Osteocyte (in vitro differentiated cells): ENCODE measurements around the gene HERC2. TPM values are rescaled to one million over a fixed set of nuclear protein-coding genes. Genes with fewer than 3 reads are reported as not detected.

ENCODE experiments used
- DNase-seq: peaks from one replicate; pipeline ENCODE4 v3.0.0; 2021; ENCODE audit warnings: mixed read lengths; ENCODE audit not compliant: unreplicated experiment; ENCODE audit errors: extremely low spot score
- H3K27ac Mint-ChIP-seq: one replicate; pipeline ENCODE4 v1.8.0; 2021; ENCODE audit warnings: mild to moderate bottlenecking, mixed read lengths; ENCODE audit not compliant: unreplicated experiment
- H3K27me3 Mint-ChIP-seq: one replicate; pipeline ENCODE4 v1.8.0; 2021; ENCODE audit warnings: mixed read lengths; ENCODE audit not compliant: unreplicated experiment
- H3K36me3 Mint-ChIP-seq: one replicate; pipeline ENCODE4 v1.8.0; 2021; ENCODE audit warnings: mixed read lengths; ENCODE audit not compliant: unreplicated experiment
- H3K4me1 Mint-ChIP-seq: one replicate; pipeline ENCODE4 v1.8.0; 2021; ENCODE audit warnings: mixed read lengths; ENCODE audit not compliant: unreplicated experiment
- H3K4me3 Mint-ChIP-seq: one replicate; pipeline ENCODE4 v1.8.0; 2021; ENCODE audit warnings: mild to moderate bottlenecking, moderate library complexity, mixed read lengths; ENCODE audit not compliant: unreplicated experiment
- H3K9me3 Mint-ChIP-seq: one replicate; pipeline ENCODE4 v1.8.0; 2021; ENCODE audit warnings: mixed read lengths; ENCODE audit not compliant: unreplicated experiment
- CTCF ChIP-seq: fragments of 200-600 bp; sonication (generic); IDR thresholded peaks from 2 replicates; pipeline ENCODE4 v1.5.0; 2021; ENCODE audit warnings: antibody characterized with exemption, mild to moderate bottlenecking, moderate library complexity
- total RNA-seq: library from RNA; stranded (reverse); gene quantifications from 2 replicates; pipeline ENCODE4 v1.2.1, GENCODE V29; 2021

The HERC2 gene
- total RNA-seq, 1 donor from 2014 or later: 89.2 TPM

DNA sequence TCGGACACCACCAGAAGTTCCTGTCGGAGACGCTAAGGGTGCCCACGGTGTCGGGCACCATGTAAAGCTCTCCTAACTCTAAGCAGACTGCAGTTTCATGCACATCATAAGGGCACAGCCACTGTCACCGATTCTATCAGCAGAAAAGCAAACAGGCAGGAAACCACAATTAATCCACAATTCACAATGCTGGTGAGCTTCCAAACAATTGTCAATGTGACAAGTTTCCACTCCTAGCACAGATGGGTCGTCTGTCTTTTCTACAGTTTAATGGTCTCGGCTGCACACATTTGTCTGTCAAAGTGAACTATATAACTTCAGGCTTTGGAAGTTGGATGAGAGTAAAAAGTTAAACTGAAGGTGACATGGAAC, 214.1 kb downstream of the HERC2 start:
- Mint-ChIP-seq H3K36me3 (peaks cover 14% of the 10 kb centered on the region), H3K9me3 (no peaks in the 10 kb centered on the region), H3K4me3 (no peak overlapping the region), H3K4me1 (peaks cover 10% of the 10 kb centered on the region), H3K27me3 (no peaks in the 10 kb centered on the region), H3K27ac (no peak overlapping the region)
- no peak for DNase-seq
- no peak for TF ChIP-seq CTCF

- no peaks in the 10 kb centered on the region for H3K9me3 Mint-ChIP-seq
- H3K4me3 Mint-ChIP-seq: peak overlapping the region; percentile 85
- no peak overlapping the region for H3K27ac Mint-ChIP-seq
- TF ChIP-seq CTCF: no peak
- no peaks in the 10 kb centered on the region for H3K27me3 Mint-ChIP-seq
- DNase-seq: no peak
- H3K4me1 Mint-ChIP-seq: peaks cover 10% of the 10 kb centered on the region
- peaks cover 11% of the 10 kb centered on the region for H3K36me3 Mint-ChIP-seq
These were observed 214.7 kb downstream of the HERC2 start for GRCh38 chr15:28107111-28107903.

GRCh38 chr15:28106294-28107110, 215.5 kb downstream of the HERC2 start:
- Mint-ChIP-seq H3K9me3 (no peaks in the 10 kb centered on the region), H3K27me3 (no peaks in the 10 kb centered on the region), H3K4me3 (peak overlapping the region; percentile 53), H3K36me3 (peaks cover 3% of the 10 kb centered on the region), H3K27ac (no peak overlapping the region), H3K4me1 (peaks cover 10% of the 10 kb centered on the region)
- DNase-seq: no peak
- TF ChIP-seq CTCF: no peak

DNA sequence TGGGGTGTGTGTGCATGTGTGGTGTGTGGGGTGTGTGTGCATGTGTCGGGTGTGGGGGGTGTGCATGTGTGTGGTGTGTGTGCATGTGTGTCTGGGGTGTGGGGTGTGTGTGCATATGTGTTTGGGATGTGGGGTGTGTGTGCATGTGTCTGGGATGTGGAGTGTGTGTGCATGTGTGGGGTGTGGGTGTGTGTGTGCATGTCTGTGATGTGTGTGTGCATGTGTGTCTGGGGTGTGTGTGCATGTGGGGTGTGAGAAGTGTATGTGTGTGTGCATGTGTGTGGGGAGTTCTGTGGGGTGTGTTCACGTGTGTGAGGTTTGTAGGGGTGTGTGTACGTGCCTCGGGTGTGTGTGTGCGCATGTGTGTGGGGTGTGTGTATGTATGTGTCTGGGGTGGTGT, 216.2 kb downstream of the HERC2 start:
- Mint-ChIP-seq H3K27me3 (no peaks in the 10 kb centered on the region), H3K4me1 (peaks cover 10% of the 10 kb centered on the region), H3K4me3 (peak overlapping the region; percentile 53), H3K9me3 (no peaks in the 10 kb centered on the region), H3K27ac (no peak overlapping the region), H3K36me3 (no peaks in the 10 kb centered on the region)
- no peak for TF ChIP-seq CTCF
- no peak for DNase-seq

DNA sequence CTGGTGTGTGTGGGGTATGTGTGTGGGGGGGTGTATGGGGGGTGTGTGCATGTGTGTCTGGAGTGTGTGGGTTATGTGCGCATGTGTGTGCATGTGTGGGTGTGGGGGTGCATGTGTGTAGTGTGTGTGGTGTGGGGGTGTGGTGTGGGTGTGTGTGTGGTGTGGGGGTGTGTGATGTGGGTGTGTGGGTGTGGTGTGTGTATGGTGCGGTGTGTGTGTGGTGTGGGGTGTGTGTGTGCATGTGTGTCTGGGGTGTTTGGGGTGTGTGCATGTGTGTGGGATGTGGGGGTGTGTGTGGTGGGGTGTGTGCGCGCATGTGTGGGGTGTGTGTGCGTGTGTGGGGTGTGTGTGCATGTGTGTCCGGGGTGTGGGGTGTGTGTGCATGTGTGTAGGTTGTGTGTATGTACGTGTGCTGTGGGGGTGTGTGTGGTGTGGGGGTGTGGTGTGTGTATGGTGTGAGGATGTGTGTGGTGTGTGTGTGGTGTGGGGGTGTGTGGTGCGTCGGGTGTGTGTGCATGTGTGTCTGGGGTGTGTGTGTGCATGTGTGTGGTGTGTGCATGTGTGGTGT, 216.7 kb downstream of the HERC2 start:
- no peaks in the 10 kb centered on the region for H3K27me3 Mint-ChIP-seq
- H3K36me3 Mint-ChIP-seq: no peaks in the 10 kb centered on the region
- no peaks in the 10 kb centered on the region for H3K9me3 Mint-ChIP-seq
- DNase-seq: no peak
- no peak for TF ChIP-seq CTCF
- no peak overlapping the region for H3K4me3 Mint-ChIP-seq
- H3K27ac Mint-ChIP-seq: no peak overlapping the region
- H3K4me1 Mint-ChIP-seq: peaks cover 8% of the 10 kb centered on the region
